GM13977 (cell line): Measurements from ENCODE around the gene UBR1.

Experiments
- DNase-seq: peaks from one replicate; pipeline ENCODE4 v3.0.0; 2012; ENCODE audit warnings: low spot score
- CTCF ChIP-seq: IDR thresholded peaks from 2 replicates; pipeline ENCODE4 v1.5.1; 2012; ENCODE audit warnings: mild to moderate bottlenecking, control low read depth; ENCODE audit not compliant: insufficient read depth; ENCODE audit errors: extremely low read depth, missing control alignments
- in situ Hi-C: fragments of 300-500 bp; cut with MboI; formaldehyde crosslinking; loops from one replicate; pipeline ENCODE4 v1.12.0; 2022; ENCODE audit warnings: low sequenced_read_pairs, low pct_unique_long_range_greater_than_20kb, mixed read lengths, inconsistent platforms; ENCODE audit not compliant: unreplicated experiment

Gene UBR1

DNA sequence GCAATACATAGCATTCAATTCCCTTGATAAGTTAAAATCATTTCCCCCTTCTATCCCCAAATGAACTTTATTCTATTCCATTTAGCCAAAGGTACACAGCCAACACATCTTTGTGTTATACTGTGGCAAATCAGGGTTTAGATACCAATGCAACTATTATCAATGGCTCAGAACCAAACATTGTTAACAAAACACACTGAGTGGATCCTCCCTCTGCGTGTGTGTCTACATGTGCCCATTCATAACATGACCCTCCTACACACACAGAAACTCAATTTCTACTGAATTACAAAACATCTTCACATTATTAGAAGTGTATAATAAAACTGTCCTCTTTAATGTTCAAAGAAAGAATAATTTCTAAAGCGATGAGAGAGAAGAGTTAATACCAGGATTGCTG, 186.5 kb downstream of the UBR1 start:
- TF ChIP-seq CTCF: no peak
- in situ Hi-C loops: no loop called here
- DNase-seq: no peak

DNA sequence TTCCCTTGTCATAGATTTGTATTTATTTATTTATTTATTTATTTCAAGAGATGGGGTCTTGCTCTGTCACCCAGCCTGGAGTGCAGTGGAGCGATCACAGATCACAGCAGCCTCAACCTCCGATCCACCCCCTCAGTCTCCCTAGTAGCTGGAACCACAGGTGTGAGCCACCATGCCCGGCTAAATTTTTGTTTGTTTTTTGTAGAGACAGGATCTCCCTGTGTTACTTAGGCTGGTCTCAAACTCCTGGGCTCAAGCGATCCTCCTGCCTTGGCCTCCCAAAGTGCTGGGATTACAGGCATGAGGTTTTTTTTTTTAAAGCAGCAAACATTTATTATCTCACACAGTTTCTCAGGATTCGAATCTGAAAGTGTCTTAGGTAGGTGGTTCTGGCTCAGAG, 187.8 kb downstream of the UBR1 start:
- in situ Hi-C loops: no loop called here

DNA sequence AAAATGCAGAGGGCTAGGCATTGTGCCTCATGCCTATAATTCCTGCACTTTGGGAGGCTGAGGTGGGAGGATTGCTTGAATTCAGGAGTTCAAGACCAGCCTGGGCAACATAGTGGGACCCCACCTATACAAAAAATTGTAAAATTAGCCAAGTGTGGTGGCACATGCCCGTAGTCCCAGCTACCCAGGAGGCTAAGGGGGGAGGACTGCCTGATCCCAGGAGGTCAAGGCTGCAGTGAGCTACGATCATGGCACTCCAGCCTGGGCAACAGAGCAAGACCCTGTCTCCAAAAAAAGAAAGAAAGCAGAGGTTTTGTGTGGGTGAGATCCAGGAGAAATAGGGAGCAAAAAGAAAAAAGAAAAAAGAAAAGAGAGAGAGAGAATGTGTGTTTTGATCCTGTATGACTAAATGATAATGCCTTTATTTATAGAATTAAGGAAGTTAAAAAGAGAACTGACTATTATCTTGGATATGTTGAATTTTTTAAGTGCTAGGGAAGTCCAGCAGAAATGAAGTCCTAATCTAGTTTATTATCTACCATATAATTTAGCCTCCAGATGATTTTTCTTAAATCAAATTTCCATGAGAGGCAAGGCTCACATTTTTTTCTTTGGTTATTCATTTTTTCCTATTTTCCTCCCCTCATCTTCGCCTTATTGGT, 190.1 kb downstream of the UBR1 start:
- in situ Hi-C loops: no loop called here
- no peak for TF ChIP-seq CTCF
- no peak for DNase-seq

More for the DNA sequence above, 187.8 kb downstream of the UBR1 start:
- no peak for TF ChIP-seq CTCF
- DNase-seq: no peak

- TF ChIP-seq CTCF: no peak
- in situ Hi-C loops: no loop called here
Measured at GRCh38 chr15:42914728-42915497, 190.9 kb downstream of the UBR1 start.

DNA sequence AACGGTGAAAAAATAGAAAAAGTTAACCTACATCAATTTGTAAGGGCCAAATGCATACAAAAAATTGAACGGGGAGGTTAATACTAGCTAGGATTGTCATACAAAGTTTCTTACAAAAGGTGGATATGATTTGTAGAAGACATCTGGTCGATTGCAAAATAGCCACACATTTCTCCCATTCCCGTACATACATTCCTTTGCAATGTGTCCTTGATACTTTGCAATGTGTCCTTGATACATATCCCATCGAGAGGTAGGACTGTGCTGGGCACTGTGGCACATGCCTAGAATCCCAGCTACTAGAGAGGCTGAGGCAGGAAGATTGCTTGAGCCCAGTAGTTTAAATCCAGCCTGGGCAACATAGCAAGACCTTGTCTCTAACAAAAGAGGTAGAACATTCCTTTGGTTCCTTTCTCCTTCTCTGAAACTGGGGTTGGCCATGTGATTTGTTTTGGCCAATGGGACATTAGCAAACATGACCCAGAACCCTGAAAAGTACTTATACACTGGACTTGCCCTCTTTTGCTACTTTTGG, 194.7 kb downstream of the UBR1 start:
- TF ChIP-seq CTCF: no peak
- DNase-seq: no peak
- in situ Hi-C loops: no loop called here

More at GRCh38 chr15:42914728-42915497, 190.9 kb downstream of the UBR1 start:
- DNase-seq: no peak

DNA sequence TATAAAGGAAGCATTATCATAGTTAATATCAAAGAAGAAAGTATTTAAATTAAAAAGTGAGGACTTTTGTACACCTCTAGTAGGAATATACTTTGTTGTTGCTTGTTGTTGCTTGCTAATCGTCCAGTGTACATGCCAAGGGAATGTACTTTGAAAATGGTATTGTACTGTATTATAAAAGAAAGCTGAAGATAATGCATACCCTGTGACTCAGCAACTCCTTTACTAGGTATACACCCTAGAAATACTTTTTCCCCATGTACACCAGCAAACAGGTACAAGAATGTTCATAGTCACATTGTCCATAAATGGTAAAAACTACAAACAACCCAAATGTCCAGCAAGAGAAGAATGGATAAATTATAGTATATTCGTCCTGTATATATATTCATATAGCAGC, 197.3 kb downstream of the UBR1 start:
- in situ Hi-C loops: no loop called here
- DNase-seq: no peak
- TF ChIP-seq CTCF: no peak
